ENCODE results near the gene KIAA1958.

GRCh38 chr9:112546149-112547012, 59.8 kb downstream of the KIAA1958 start:
- TF ChIP-seq CTCF (IDR thresholded peaks at IDR 0.05) (no peak), POLR2AphosphoS5 (IDR thresholded peaks at IDR 0.05) (no peak), POLR2A (IDR thresholded peaks at IDR 0.05) (no peak)

All from breast epithelium (tissue), 3 donors.